Measurements from ENCODE around the gene IER5. TPM values are rescaled to one million over a fixed set of nuclear protein-coding genes. Genes with fewer than 3 reads are reported as not detected.

IER5 gene
- total and polyA plus RNA-seq, 2 of the 13 experiments (the other 11 are each of a cell fraction or from before 2014, with no cell fraction given) = 2.5 to 3.5 TPM

- TF ChIP-seq PRDM10 (CRISPR knock-in tag; IDR thresholded peaks at IDR 0.05; ENCODE audit: low read depth) (no peak), PBX2 (CRISPR knock-in tag; IDR thresholded peaks at IDR 0.05) (no peak), ZNF749 (CRISPR knock-in tag; IDR thresholded peaks at IDR 0.05; ENCODE audit: borderline replicate concordance) (no peak), NR2F2 (IDR thresholded peaks at IDR 0.05; ENCODE audit: borderline replicate concordance, low read depth) (no peak), ZSCAN22 (CRISPR knock-in tag; IDR thresholded peaks at IDR 0.05) (no peak)
Observed at GRCh38 chr1:181106479-181106878, 18.0 kb downstream of the IER5 start (continued).

GRCh38 chr1:181107711-181108110 lies 19.2 kb downstream of the IER5 start:
- DNase-seq (ENCODE audit: low spot score) = no peak
- 0 out of 6 replicates have a peak overlapping the region, but pooled peaks of 1 of the 3 experiments have one; percentile 3 for H3K4me3 ChIP-seq (replicated peaks in 1 of 3; ENCODE audit: insufficient read depth in 1 of 3, low read depth in 2 of 3, low read length in 3 of 3)
- H3K27me3 ChIP-seq (ENCODE audit: control insufficient read depth in 1 of 2, insufficient read depth in 2 of 2, low read length in 2 of 2) = peaks cover 0 to 11% of the 10 kb centered on the region in 2 experiments; a peak in 2 of 5 replicates
- peaks cover 93% of the 10 kb centered on the region for H3K4me1 ChIP-seq (ENCODE audit: insufficient read depth, low read length)
- in situ Hi-C loops (cut with HindIII; ENCODE audit: extremely low pct_ligation_motif_present, low pct_unique_long_range_greater_than_20kb) (no loop called here), intact Hi-C loops (cut with micrococcal nuclease; ENCODE audit: unreplicated experiment) (no loop called here)
- 0% methylated on average over 1 of the region's 2 CpGs for WGBS (ENCODE audit: low lambda C conversion rate)
- H3K79me2 ChIP-seq (ENCODE audit: insufficient read depth, low read length) = no peaks in the 10 kb centered on the region
- no peak overlapping the region for H2AFZ ChIP-seq (ENCODE audit: low read length)
- H3K9ac ChIP-seq (ENCODE audit: insufficient read depth, low read depth, low read length) = no peak overlapping the region; the same call in 1 of the 2 replicates
- H3K27ac ChIP-seq (ENCODE audit: extremely low read length, insufficient read depth, low read length) = no peak overlapping the region
- TF ChIP-seq MAX (IDR thresholded peaks at IDR 0.05) (0 out of 2 replicates have a peak, but pooled peaks have one; percentile 3), RNF2 (conservative IDR thresholded peaks at IDR 0.05; ENCODE audit: low read depth) (no peak)
- FAIRE-seq = no peak
- peak overlapping the region; percentile 62 for H3K4me2 ChIP-seq (ENCODE audit: low read depth, low read length)
- BruUV-seq (replicated peaks) = no TSS peak
- no peak for ATAC-seq
- H3K36me3 ChIP-seq (replicated peaks in 1 of 2; ENCODE audit: control insufficient read depth in 1 of 2, insufficient read depth in 2 of 2, low read length in 2 of 2) = no peaks in the 10 kb centered on the region
- no peaks in the 10 kb centered on the region for H3K9me3 ChIP-seq (ENCODE audit: low read length)
- POLR2A ChIA-PET = interaction anchor here (1.7 to 2.2 kb wide), 2 partner anchors 16 to 19 kb away, joined by 6 to 28 read pairs; partner anchors contain the start of gene IER5
- CTCF ChIA-PET (ENCODE audit: low intra/inter-chr PET ratio, low total read pairs) = no interaction called here
- no peaks in the 10 kb centered on the region for H4K20me1 ChIP-seq (ENCODE audit: insufficient read depth, low read length)
